GM20431 (cell line): ENCODE data around the gene PLCB1.

Source experiments
- in situ Hi-C: fragments of 300-500 bp; cut with MseI, MboI; formaldehyde crosslinking; loops from one replicate; pipeline ENCODE4 v1.15.0; 2020; ENCODE audit warnings: low sequenced_read_pairs; ENCODE audit not compliant: unreplicated experiment

PLCB1 gene

DNA sequence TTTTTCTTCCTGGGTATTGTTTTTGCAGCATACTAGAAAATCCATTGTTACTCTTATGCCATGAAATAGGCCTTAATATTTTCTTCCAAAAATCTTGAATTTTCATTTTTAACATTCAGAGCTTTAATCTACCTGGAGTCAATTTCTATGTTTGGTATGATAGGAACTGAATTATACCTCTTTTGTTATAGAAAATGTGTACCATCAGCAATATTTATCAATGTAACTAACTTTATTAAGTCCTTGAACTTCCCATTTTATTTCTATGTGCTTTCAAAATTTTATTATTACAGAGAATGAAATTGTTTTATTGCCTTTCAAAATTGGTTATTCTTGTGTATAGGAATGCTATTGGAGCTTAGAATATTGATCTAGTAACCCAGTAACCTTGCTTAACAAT lies 68.2 kb downstream of the PLCB1 start:
- in situ Hi-C loops = no loop called here

DNA sequence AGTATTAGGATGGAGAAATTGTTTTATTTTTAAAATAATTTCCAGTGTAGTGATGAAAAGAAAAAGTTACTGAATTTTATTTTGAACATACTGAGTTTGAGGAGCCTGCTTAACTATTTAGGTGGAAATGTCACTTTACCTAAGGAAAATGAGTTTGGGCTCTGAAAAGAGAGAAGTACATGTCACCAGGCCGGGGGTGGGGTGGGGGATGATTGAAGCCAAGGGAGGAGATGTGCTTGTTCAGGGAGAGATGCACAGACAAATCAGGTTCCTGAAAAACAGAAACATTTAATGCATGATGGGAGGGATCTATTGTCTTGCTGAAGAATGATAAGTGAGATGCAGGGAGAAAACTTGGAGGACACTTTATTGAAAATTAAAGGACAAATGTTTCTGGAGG lies 71.3 kb downstream of the PLCB1 start:
- in situ Hi-C loops = no loop called here

DNA sequence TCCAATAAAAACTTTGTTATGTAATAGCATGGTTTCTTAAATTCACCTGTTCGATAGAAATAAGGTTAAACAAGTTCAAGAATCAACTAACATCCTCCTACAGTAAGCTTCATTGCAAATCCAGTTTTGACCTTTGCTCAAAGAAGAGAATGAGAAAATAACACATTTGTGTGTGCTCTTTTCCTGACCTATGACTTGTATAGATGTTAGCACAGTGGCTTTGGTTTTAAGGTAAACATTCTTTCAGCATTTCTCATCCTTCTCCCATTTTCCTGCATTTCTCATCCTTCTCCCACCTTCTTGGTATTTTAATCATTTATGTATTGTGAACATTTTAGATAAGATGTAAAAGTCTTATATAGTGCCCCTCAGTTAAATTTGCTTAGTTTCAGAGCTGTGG lies 73.9 kb downstream of the PLCB1 start:
- in situ Hi-C loops = no loop called here

DNA sequence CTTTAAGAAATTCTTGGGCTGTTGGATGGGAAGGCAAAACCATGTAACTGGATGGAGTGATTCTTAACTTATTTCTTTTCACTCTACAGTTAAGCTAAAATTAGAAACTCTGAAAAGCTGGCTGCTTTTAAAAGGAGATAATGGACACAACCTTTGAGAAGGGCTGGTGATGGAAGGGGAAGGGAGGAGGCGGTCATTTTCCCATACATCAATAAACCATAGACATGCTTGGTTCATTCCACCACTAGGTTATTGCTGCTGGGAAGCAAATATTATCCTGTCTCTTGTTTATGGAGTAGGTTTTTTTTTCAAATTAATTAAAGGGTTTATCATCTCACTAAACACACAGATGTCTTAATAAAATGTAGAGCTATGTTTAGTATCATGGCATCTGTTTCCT lies 76.2 kb downstream of the PLCB1 start:
- in situ Hi-C loops = no loop called here

DNA sequence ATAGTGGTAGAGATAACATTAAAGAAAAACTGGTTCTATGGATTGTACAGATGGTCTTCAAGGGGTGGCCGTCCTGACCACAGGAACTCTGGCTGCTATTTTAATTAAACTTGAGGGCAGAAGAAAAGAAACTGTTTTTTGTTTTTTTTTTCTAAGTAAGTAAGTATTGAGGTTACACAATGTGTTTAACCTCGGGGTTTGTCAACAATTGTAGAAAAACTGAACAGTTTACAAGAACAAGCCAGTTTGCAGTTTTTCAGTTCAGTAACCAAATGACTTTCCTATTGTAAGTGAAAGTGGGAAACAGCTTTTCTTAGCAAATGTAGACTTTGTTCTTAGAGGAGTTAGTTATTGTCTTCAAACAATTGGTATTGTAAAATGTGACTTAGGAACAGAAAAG lies 77.0 kb downstream of the PLCB1 start:
- in situ Hi-C loops = no loop called here

DNA sequence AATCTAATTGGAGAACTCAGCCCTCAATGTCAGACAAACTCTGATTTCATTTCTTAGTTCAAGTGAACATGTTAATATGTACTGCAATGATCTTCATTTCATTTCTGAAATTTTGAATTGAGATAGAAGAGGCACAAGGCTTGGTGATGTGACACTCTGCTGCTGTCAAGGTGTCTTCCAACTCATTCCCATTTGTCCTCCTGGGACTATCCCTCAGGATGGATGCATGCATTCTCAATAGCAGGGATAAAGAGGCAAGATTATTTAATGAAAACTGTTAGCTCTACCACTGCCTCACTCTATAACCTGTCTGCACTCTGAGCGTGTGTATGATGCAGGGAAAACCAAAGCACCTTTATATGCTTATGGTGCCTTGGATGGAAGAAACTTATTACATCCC lies 78.7 kb downstream of the PLCB1 start:
- in situ Hi-C loops = no loop called here

DNA sequence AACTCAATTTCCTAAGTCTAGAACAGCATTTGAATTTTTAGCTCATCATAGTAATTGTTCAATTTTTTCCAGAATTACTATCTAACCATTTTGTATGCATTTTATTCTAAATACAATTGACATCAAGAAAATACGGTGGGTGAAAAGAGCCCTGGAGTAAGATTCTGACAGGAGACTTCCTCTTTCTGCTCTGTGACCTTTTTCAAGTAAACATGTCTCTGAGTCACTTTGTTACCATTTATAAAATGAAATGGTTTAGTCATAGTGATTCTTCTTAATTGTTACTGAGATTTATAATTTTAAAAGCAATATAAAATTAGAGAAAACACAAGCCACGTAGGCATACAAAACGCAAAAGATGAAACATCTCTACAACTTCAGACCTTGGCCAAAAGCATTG lies 80.2 kb downstream of the PLCB1 start:
- in situ Hi-C loops = no loop called here

DNA sequence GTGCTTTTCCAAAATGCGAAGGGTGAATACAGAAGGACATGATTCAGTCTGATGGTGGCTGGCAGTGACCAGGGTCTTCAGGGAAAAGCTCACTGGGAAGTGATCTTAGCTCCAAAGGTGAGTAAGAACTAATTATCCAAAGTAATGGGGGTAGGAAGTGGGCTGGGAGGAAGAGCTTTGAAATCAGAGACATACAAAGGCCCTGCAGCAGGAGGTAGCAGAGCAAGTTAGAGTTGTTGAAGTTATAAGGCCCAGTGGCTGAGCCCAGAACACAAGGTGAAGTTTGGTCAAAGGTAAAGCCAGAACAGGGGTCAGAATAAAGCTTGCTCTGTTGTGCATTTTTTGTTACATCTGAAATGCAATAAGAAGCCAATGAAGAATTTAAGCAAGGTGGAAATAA lies 81.2 kb downstream of the PLCB1 start:
- in situ Hi-C loops = no loop called here

DNA sequence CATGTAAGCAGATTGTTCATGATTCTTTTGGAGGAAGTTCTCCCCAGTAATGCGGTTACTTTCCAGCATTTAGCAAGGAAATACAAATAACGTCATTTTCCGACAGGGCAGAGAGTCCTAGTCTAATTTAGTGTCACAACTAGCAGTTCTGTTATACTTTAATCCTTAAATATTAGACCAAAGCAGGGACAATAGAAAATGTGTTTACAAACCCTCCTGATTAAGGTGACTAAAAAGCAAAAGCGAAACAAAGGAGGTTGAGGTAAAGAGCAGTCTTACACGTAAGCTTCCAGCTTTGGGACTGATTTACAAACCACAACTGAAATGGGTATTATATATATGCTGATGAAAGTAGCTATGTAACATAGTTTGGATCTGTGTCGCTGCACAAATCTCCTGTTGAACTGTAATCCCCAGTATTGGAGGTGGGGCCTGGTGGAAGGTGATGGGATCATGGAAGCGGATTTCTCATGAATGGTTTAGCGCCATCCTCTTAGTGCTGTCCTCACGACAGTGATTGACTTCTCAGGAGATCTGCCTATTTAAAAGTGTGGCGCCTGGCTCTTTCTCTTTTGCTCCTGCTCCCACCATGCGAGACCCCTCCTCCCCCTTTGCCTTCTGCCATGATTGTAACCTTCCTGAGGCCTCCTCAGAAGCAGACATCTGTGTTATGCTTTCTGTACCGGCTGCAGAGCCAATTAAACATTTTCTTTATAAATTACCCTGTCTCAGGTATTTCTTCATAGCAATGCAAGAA lies 81.9 kb downstream of the PLCB1 start:
- in situ Hi-C loops = no loop called here

DNA sequence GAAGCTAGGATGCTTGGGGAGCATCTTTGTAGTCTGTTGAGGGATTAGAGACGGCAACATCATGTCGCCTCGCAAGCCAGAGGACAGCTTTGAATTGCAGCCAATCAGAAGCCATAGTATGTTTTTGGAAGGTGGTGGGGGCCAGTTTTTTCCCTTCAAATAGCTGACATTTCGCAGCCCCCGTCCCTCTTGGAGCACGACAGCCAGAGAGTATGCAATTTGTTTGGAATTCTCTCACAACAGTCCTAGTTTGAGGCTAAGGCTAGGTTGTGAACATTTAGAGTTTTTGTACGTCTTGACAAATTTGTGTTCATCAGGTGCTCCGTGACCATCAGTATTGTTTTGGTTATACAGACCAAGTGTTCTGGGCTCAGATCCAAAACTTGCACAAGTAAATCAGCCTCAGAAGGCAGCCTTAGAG lies 83.3 kb downstream of the PLCB1 start:
- in situ Hi-C loops = no loop called here

DNA sequence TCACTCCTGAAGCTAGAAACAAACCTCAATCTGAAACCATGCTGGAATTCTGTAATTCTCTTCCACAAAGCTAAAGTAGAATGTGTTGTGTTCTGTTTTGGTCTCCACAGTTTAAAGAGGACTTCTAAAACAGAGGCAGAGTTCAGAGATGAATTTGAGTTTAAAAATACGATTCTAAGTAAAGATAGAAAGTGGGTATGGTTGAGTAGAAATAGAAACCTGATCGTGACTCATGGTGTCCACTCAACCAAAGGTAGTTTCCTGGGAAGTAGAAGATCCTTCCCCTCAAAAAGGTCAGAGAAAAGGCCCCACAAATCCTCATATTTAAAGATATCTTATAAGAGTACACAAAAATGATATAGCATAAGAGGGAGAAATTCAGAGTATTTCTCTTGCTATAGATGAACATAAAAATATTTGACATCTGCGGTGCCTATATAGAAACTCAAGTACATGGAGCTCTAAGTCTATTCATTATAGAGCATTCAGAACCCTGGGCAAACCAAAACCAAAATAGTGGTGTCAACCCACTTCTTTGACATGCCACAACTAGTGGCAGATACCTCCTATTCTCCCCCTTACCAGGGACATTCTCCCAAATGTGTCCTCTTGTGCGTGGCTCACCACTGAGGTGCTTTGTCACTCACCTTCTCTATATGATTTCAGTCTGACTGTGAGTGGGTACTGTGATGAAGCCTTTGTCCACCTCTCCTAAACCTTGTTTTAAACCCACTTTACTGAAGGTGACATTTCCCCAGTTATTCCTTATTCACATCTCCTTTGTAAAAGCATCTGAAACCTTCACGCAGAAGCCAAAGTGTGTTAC lies 84.5 kb downstream of the PLCB1 start:
- in situ Hi-C loops = no loop called here

DNA sequence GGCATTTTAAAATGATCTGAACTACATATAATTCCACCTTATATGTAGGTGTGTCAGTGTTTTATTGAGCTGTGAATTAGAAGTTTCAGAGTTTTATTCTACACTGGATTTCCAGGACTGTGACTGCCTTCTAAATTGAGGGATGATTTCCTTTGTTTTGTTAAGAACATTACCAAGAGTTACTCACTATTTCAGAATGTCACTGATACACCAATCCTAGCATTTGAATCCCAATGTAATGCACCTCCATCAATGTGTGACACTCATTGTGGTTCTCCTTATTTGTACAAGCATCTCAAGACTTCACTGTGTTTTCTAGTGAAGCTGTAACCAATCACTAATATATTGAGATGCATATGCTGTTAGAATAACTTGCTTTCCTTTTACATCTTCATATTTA lies 86.8 kb downstream of the PLCB1 start:
- in situ Hi-C loops = no loop called here

DNA sequence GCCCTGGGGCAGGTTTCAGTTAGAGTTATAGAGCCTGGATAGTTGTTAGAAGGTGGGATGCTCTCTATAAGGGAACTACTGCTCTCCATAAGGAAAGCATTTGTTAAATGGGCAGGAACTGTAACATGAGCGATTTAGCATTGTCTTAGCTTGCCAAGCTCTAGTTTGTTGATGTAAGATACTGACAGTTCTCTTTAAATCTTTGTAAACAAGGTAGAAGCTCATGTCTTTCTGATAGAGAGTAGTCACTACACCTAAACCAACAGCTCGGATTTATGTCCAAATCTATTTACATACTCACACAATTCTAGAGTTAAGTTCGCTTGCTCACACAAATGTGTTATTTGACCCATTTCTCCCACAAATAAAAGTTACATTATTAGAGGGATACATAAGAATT lies 87.3 kb downstream of the PLCB1 start:
- in situ Hi-C loops = no loop called here

DNA sequence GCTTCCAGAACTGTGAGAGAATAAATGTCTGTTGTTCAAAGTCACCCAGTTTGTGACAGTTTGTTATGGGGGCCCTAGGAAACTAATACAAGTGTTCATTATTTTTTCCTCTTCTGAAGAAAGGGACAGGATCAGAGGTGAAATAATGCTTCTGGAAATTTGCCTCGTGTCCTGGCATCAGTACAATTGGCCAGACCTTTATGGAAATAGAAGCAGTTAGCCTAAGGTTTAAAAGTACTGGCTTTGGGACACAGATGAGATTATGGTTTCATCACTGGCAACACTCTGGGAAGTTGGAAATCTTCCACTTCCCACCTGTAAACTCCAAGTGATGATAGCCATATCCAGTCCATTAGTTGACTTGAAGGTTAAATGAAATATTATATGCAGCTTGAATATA lies 88.7 kb downstream of the PLCB1 start:
- in situ Hi-C loops = no loop called here

DNA sequence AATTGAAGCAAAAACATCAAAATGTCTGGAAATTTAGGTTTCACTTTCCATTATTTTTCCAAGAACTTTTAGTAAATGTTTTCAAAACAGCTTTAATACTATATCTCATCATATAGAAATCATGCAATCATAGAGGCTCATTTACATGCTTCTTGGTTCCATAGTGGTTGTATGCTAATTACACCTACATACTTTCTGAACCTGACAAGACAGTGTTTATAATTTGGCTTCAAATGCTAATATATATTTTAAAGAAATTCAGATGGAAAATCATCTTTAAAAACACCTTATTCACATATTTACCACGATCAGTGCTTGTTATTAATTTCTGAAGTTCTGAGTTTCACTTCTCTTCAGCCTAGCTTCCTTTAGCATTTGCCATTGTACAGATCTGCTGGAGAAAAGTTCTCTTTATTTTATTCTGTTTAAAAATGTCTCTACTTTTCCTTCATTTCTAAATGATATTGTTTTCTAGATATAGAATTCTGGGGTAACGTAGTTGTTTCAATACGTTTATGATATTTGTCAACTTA lies 89.9 kb downstream of the PLCB1 start:
- in situ Hi-C loops = no loop called here

DNA sequence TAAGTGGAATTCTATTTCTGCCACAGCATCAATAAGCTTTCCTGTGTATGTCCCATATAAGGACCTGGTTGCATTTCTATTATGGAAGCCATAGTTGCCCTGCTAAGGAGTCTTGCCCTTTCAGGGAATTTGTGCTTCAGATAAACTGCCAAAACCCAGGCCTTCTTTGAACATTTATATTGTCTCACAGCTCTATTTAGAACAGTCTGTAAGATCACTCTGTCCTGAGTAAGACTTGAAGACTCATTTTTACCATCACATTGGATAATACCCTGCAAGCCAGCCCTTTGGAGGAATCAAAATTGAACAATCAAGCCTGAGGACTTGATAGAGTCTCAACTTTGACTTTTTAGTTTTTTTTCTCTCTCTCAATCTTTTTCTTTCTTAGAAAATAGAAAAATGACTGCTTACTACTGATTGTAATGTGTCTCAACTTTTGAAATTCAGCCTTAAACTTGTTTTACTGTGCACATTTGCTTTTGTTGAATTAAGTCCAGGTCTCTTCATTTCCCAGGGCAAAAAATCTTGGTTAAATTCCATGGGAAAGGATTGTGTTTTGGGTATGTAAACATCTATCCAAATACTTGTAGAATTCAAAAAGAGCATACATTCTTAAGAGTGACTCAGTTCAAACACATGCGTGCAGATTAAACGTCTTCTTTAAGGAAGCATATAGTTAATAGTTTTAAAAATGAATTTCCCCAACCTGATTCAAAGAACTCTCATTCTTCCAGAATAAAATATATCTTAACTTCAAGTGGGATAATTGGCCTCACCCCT lies 91.2 kb downstream of the PLCB1 start:
- in situ Hi-C loops = no loop called here

DNA sequence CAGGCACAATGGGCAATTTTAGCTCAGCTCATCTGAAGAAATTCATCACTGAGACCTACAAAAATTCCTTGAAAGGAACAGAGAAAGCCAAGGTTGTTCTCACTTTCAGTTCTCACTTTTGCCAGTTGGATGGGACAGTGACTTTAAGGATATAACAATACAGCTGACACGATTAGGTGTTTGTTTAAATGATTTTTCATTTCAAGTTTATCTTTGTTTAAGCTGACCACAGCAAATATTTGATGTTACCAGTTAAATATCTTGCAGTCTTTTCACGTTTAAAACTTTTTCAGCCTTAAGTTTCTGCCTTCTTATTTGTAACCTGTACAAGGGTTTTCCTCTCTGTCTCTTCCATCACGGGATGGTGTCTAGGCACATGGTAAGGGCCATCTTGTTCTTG lies 93.6 kb downstream of the PLCB1 start:
- in situ Hi-C loops = no loop called here

DNA sequence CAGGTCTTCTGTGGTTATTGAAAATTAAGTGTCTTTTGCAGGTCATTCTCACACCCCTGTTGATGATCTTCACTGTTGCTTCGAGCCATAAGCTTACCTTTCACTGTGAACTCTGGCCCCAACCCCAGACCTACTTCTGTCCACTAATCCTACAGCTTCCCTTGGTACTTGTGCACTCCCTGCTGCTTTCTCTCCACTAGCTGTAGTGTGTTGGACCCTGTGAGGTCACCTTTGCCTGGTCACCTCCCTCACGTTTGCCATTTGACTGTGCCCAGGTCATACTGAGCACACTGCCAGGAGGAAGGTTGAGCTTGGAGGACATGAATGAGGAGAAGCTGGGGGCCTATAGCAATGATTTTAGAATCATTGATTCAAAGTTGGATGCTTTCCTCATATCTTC lies 94.0 kb downstream of the PLCB1 start:
- in situ Hi-C loops = no loop called here

DNA sequence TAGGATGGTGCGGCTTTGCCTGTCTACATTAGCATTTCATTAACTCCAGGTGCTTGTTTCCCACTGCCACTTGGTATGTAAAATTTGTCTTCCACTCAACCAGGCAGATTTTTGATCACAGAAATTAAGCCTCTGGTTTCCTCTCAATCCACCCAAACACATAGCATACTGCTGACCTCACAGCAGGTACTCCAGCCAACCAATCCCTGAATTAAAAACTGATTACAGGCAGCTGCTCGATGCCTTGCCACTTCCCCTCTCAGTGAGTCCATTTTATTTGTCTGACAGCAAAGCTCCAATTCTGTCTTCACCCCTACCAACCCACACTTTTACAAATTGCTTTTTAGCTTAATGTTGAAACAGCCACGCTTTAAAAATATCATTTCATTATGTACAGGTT lies 95.2 kb downstream of the PLCB1 start:
- in situ Hi-C loops = no loop called here

DNA sequence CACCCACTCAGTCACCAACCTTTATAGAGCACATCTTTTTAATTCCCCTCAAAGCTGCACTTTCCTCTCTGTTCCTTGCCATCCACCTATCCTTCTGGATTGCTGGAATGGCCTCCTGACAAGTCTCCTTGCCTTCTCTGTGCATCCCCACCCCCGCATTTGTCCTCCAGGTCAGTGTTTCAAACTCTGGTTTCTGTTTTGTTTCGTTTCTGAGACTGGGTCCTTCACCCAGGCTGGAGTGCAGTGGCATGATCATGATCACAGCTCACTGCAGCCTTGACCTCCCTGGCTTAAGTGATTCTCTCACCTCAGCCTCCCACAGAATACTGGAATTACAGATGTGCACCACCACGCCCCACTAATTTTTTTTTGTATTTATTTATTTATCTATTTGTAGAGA lies 96.2 kb downstream of the PLCB1 start:
- in situ Hi-C loops = no loop called here

DNA sequence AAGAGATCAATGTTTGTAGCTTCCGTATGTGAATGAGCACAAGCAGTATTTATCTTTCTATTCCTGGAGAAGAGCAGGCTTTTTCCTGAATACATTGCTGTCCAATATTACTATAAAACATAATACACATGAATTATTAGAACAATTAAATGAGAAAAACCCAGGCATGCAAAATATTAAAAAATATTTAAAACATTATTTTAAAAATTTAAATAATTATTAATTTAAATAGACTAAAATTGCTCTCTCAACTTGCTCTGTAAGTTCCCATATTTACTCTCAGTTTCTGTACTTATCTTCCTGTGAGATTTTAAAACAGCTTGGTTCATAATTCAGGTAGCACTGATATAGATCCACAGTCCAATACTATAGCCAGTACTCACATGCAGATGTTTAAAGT lies 97.0 kb downstream of the PLCB1 start:
- in situ Hi-C loops = no loop called here
